NB4 (cell line): Measurements from ENCODE around the gene ZDHHC22.

ENCODE experiments used
- DNase-seq: peaks from one replicate; pipeline ENCODE4 v3.0.0; 2010; ENCODE audit warnings: low read depth
- H3K4me3 ChIP-seq: one replicate; pipeline ENCODE4 v1.5.1; 2011; ENCODE audit warnings: mild to moderate bottlenecking, low read depth, low read length, moderate library complexity
- MYC ChIP-seq: IDR thresholded peaks from 2 replicates; pipeline ENCODE4 v1.6.1; 2011; ENCODE audit warnings: low read depth, low read length
- POLR2A ChIP-seq: IDR thresholded peaks from 2 replicates; pipeline ENCODE4 v1.6.1; 2011; ENCODE audit warnings: mild to moderate bottlenecking; ENCODE audit not compliant: insufficient read length; ENCODE audit errors: extremely low read depth
- TF ChIP-seq, protein P1 (sequence below): IDR thresholded peaks from one replicate; pipeline ENCODE4 v1.5.1; 2012; ENCODE audit warnings: low read depth, low read length
- TF ChIP-seq, protein P2 (sequence below): IDR thresholded peaks from 2 replicates; pipeline ENCODE4 v1.6.1; 2011; ENCODE audit warnings: low read depth, low read length

The ZDHHC22 gene

DNA sequence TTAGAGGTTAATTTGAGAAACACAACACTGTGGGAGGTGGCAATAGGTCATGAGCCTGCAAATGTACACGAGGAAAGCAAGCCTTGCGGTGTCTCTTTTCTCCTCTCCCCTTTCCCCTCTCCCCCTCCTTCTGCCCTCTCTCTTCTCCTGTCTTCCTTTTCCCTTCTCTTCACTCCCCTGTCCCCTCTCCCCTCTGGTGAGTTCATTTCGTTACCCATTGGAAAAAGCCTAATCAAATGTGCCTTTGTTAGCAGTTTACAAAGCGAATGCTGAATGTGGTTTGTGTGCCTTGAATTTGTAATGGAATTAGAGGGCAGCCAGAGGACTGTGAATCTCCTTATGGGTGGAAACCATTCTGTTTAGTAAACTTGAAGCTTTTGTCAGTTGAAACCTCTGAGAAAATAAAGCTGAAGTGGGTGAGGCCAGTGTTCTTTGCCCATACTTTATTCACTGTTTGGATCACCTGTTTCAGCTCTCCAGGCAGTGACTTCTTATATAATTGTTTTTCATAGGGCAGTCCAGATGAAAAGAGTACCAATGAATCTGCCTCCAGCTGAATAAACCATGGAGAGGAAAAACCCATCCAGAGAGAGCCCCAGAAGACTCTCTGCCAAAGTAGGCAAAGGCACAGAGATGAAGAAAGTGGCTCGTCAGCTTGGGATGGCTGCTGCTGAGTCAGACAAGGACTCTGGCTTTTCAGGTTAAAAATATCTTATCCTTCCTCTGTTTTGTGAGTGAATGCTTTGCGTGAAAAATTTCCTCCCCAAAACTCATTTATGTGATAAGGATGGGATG lies 36.2 kb downstream of the ZDHHC22 start:
- DNase-seq, result no peak
- no peak overlapping the region for H3K4me3 ChIP-seq
- TF ChIP-seq, protein P1, sequence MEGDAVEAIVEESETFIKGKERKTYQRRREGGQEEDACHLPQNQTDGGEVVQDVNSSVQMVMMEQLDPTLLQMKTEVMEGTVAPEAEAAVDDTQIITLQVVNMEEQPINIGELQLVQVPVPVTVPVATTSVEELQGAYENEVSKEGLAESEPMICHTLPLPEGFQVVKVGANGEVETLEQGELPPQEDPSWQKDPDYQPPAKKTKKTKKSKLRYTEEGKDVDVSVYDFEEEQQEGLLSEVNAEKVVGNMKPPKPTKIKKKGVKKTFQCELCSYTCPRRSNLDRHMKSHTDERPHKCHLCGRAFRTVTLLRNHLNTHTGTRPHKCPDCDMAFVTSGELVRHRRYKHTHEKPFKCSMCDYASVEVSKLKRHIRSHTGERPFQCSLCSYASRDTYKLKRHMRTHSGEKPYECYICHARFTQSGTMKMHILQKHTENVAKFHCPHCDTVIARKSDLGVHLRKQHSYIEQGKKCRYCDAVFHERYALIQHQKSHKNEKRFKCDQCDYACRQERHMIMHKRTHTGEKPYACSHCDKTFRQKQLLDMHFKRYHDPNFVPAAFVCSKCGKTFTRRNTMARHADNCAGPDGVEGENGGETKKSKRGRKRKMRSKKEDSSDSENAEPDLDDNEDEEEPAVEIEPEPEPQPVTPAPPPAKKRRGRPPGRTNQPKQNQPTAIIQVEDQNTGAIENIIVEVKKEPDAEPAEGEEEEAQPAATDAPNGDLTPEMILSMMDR, result no peak
- TF ChIP-seq POLR2A, result no peak
- TF ChIP-seq, protein P2, sequence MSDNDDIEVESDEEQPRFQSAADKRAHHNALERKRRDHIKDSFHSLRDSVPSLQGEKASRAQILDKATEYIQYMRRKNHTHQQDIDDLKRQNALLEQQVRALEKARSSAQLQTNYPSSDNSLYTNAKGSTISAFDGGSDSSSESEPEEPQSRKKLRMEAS, result no peak
- TF ChIP-seq MYC, result no peak

DNA sequence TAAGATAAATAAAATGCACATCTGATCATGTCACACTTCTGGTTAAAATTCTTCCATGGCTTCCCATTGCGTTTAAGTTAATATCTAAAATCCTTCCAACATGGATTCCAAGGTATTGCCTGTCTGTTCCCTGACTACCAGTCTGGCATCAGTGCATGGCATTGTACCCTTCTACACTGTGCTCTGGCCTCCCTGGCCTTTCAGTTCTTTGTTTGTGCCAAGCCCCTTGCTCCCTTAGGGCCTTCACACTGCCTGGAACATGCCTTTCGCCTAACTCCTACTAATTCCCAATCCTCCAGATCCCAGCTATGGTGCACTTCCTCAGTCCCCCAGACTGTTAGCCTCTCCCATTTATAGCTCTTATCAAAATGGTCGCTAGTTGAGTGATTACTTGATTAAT lies 37.2 kb downstream of the ZDHHC22 start:
- no peak for TF ChIP-seq POLR2A
- TF ChIP-seq, protein P1, result no peak
- TF ChIP-seq, protein P2, result no peak
- no peak for TF ChIP-seq MYC
- DNase-seq, result no peak
- no peak overlapping the region for H3K4me3 ChIP-seq

DNA sequence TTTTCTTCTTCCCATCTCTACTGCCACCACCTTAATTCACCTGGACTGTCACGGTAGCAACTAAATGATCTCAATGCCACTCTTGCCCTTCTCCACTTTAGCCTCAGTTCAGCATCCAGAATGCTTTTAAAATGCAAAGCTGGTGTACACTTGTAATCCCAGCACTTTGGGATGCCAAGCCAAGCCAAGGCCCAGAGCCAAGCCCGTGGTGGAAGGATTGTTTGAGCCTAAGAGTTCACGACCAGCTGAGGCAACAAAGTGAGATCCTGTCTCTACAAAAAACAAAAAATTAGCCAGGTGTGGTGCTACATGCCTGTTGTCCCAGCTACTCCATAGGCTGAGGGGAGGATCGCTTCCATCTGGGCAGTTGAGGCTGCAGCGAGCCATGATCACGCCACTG lies 37.6 kb downstream of the ZDHHC22 start:
- H3K4me3 ChIP-seq, result no peak overlapping the region
- no peak for TF ChIP-seq MYC
- TF ChIP-seq POLR2A, result no peak
- TF ChIP-seq, protein P2, result no peak
- TF ChIP-seq, protein P1, result no peak
- no peak for DNase-seq

DNA sequence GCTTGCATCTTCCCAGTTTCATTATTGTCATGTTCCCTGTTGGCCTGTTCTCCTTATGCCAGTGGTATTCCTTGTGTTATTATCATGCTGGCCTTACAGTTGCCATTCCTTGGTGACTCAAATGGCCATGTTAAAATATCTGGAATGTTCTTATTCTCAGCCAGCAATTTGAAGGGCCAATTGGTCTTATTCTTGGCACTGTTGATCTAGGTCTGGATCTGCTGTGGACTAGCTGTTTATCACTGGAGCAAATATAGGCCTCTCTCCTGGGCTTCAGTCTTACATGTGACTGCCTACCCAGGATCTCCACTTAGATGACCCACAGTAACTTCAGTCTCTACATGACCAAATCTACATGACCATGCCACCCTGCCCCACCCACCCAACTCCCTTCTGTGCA lies 38.1 kb downstream of the ZDHHC22 start:
- DNase-seq, result no peak

DNA sequence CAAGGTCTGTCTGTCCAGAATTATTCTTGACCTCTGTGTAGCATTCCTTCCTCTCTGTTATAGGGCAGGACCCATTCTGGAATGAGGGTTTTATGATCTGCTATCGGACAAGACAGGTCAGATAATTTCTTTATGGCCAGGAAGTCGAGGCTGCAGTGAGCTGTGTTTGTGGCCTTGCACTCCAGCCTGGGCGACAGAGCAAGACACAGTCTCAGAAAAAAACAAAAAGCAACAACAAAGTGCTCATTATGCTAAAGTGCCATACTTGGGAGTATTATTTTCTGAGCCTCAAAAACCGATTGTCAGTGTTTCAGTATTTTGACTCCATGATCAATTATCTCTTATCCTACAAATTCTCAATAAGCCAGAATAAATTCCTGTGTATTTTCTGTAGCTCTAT lies 39.4 kb downstream of the ZDHHC22 start:
- DNase-seq, result no peak
- TF ChIP-seq MYC (no peak), POLR2A (no peak)
- TF ChIP-seq, protein P1, result no peak
- TF ChIP-seq, protein P2, result no peak
- H3K4me3 ChIP-seq, result no peak overlapping the region

More for the DNA sequence above, 38.1 kb downstream of the ZDHHC22 start:
- TF ChIP-seq POLR2A (no peak), MYC (no peak)
- TF ChIP-seq, protein P1, result no peak
- TF ChIP-seq, protein P2, result no peak
- H3K4me3 ChIP-seq, result no peak overlapping the region
